NCI-H526 (cell line): ENCODE data around the gene KIAA1210.

Experiments
- DNase-seq, 2 experiments: peaks; one replicate each; lab custom pipeline; 2025; lab: John Stamatoyannopoulos, UW

The KIAA1210 gene

GRCh38 chrX:119090627-119091026, 37.0 kb downstream of the KIAA1210 start:
- DNase-seq: no peak

GRCh38 chrX:119089619-119090018, 38.0 kb downstream of the KIAA1210 start:
- DNase-seq: no peak

GRCh38 chrX:119087121-119087520, 40.5 kb downstream of the KIAA1210 start:
- no peak for DNase-seq

GRCh38 chrX:119084766-119085165, 42.8 kb downstream of the KIAA1210 start:
- no peak for DNase-seq

- no peak for DNase-seq
Observed at GRCh38 chrX:119082278-119082677, 45.3 kb downstream of the KIAA1210 start.

- no peak for DNase-seq
Observed at GRCh38 chrX:119075270-119076025, 52.2 kb downstream of the KIAA1210 start.

- DNase-seq: no peak
Observed at GRCh38 chrX:119073911-119074310, 53.7 kb downstream of the KIAA1210 start.

GRCh38 chrX:119073200-119073905, 54.3 kb downstream of the KIAA1210 start:
- no peak for DNase-seq

GRCh38 chrX:119072744-119073143, 54.9 kb downstream of the KIAA1210 start, which contains the start of gene CT47C1:
Gene CT47C1 (plus strand): TSS chrX:119072993. CDS start chrX:119073226, 233 bp downstream.
- DNase-seq: no peak

GRCh38 chrX:119071381-119071780, 56.2 kb downstream of the KIAA1210 start:
- DNase-seq: no peak

- no peak for DNase-seq
Observed at GRCh38 chrX:119069762-119070161, 57.9 kb downstream of the KIAA1210 start.

GRCh38 chrX:119069128-119069527, 58.5 kb downstream of the KIAA1210 start:
- no peak for DNase-seq

GRCh38 chrX:119067023-119067739, 60.4 kb downstream of the KIAA1210 start:
- peak; percentile 11 to 55 for DNase-seq

GRCh38 chrX:119063428-119063827, 64.2 kb downstream of the KIAA1210 start:
- DNase-seq: no peak

- no peak for DNase-seq
Observed at GRCh38 chrX:119062750-119063374, 64.8 kb downstream of the KIAA1210 start.

- no peak for DNase-seq
Observed at GRCh38 chrX:119055687-119056086, 71.9 kb downstream of the KIAA1210 start.

GRCh38 chrX:119045884-119046283, 81.7 kb downstream of the KIAA1210 start:
- no peak for DNase-seq

GRCh38 chrX:119042996-119043395, 84.6 kb downstream of the KIAA1210 start:
- DNase-seq: no peak

- no peak for DNase-seq
Observed at GRCh38 chrX:119042040-119042439, 85.6 kb downstream of the KIAA1210 start.

- no peak for DNase-seq
Observed at GRCh38 chrX:119041175-119041574, 86.4 kb downstream of the KIAA1210 start.

GRCh38 chrX:119040432-119040831, 87.2 kb downstream of the KIAA1210 start:
- DNase-seq: no peak
